T-helper 17 cell (primary cell): ENCODE results near the gene POU3F3. TPM values are rescaled to one million over a fixed set of nuclear protein-coding genes. Genes with fewer than 3 reads are reported as not detected.

ENCODE experiments used
- ATAC-seq: fragments of 150-1000 bp; cut with Tn5 transposase; 2 replicates; pipeline ENCODE4 v1.10.0; 2021; ENCODE audit warnings: mild to moderate bottlenecking, moderate library complexity
- DNase-seq, 3 donors: peaks; one replicate each; pipeline versions ENCODE4 v3.0.0 to v3.0.0-alpha.2; 2020 to 2021
- H3K9me3 ChIP-seq: one replicate; pipeline ENCODE4 v1.7.0; 2013; ENCODE audit warnings: low read length, mild to moderate bottlenecking; ENCODE audit not compliant: control insufficient read depth, poor library complexity, severe bottlenecking
- H3K27ac Mint-ChIP-seq: one replicate; pipeline ENCODE4 v1.8.0; 2022; ENCODE audit warnings: mild to moderate bottlenecking, moderate library complexity, mixed read lengths
- H3K27me3 Mint-ChIP-seq: one replicate; pipeline ENCODE4 v1.8.0; 2022; ENCODE audit warnings: mixed read lengths
- H3K36me3 Mint-ChIP-seq: one replicate; pipeline ENCODE4 v1.8.0; 2022; ENCODE audit warnings: low read depth, mixed read lengths
- H3K4me1 Mint-ChIP-seq: one replicate; pipeline ENCODE4 v1.8.0; 2022; ENCODE audit warnings: mild to moderate bottlenecking, mixed read lengths
- H3K4me3 Mint-ChIP-seq: one replicate; pipeline ENCODE4 v1.8.0; 2022; ENCODE audit warnings: mild to moderate bottlenecking, moderate library complexity, mixed read lengths
- total RNA-seq, 4 donors: library from RNA in 2 of 4; stranded (reverse) in 2 of 4; gene quantifications; one replicate each; pipeline ENCODE4 v1.2.3 and lab custom pipeline; 2022 to 2026

The POU3F3 gene
- total RNA-seq, 2 donors from 2014 or later: not detected

DNA sequence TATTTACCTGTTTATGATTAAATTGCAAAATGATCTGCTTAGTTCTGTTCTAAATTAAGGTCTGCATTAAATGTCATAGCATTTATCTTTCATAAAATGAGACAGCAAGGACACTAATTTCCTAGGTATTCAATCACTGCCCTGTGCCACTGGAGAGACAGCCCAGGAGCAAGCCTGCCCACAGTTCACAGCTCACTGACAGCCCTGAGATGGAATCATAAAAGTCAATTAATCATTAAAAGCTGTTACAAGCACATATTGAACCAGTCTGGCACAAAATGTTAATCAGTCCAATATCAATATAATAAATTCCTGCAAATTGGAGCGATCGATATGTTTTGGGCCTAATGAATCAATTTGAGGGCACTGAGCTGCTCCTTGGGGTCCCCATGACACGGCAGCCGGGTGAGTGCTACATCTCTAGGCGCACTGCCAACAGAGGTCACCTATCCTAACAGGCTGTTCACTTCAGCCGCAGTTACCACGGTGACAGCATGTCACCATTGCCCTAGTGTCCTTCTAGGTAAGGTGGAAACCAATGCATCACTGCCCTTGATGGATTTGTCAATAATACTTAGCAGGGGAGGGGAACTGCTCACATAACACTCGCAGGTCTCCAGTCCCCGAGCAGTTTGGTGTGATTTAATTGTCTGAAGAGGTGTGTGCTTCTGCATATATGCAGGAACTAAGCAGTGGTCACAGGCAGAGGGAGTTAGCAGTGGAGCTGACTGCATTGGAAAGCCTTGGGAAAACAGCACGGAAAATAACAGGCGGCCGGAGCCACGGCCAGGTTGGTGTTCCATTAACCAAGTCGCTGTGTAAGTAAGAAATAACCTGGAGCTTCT, 47.3 kb downstream of the POU3F3 start:
- no peak overlapping the region for H3K4me3 Mint-ChIP-seq
- ATAC-seq: no peak
- no peak for DNase-seq
- no peaks in the 10 kb centered on the region for H3K9me3 ChIP-seq
- no peaks in the 10 kb centered on the region for H3K4me1 Mint-ChIP-seq
- H3K27ac Mint-ChIP-seq: no peak overlapping the region
- H3K27me3 Mint-ChIP-seq: peaks cover 54% of the 10 kb centered on the region
- no peaks in the 10 kb centered on the region for H3K36me3 Mint-ChIP-seq

- peaks cover 49% of the 10 kb centered on the region for H3K27me3 Mint-ChIP-seq
- ATAC-seq (no peak), DNase-seq (no peak)
- no peaks in the 10 kb centered on the region for H3K4me1 Mint-ChIP-seq
- no peaks in the 10 kb centered on the region for H3K9me3 ChIP-seq
- H3K4me3 Mint-ChIP-seq: no peak overlapping the region
- H3K36me3 Mint-ChIP-seq: no peaks in the 10 kb centered on the region
- no peak overlapping the region for H3K27ac Mint-ChIP-seq
These were observed 48.4 kb downstream of the POU3F3 start for GRCh38 chr2:104902317-104902716.

Other genes starting within 250 kb of the POU3F3 start
- gene MRPS9, start 184.0 kb downstream of the POU3F3 start, total RNA-seq: 10 to 100 TPM; 11.8 to 12.4 TPM